Stimulated activated CD4-positive, alpha-beta T cell treated with anti-CD3 and anti-CD28 coated beads, Interleukin-15, amount 100 ng/mL, for 48 hours (primary cell): ENCODE results near the gene TOR4A.
"Not testable (repeated sequence)": the region's sequence is repeated elsewhere in the genome, so short reads cannot be mapped to it uniquely, and the experiment has no call there.

Source experiments
- DNase-seq, 2 donors: peaks; one replicate each; pipeline ENCODE4 v3.0.0-alpha.2; 2020; ENCODE audit warnings: low read depth in 2 of 2

Gene TOR4A

DNA sequence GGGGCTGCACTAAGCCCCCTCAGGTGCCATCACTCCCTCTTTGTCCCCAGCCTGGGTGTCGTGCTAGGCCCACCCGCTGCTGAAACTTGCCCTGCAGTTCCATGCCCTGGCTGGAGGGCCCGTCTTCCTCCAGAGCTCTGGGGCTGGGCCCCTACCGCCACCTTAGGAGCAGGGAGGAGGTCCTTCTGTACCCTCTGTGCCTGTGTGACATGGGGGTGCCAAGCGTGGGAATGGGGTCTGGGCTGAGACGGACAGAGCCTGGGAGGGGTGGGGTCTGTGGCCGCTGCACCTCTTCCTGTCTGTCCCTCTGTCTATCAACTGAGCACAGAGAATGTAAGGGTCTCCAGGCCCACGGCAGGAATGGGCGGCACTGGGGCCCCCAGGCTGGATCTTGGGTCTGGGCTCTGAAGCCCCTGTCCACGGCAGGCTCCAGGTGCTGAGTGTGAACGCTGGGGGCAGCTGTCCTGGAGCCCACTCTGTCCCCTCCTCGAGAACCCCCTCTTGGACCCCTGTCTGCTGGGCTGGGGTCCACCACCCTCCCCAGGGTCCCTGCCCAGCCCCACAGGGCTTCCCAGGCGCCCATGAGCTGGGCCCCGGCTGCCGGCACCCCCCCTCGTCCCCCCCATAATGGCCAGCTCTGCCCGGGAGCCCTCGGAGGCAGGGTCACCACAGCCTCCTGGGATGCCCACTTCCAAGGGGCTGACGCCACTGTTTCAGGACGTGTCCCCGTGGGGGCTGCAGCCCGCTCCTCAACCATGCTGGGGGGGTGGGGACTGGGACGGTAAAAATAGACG, 40.4 kb downstream of the TOR4A start:
- no peak for DNase-seq

DNA sequence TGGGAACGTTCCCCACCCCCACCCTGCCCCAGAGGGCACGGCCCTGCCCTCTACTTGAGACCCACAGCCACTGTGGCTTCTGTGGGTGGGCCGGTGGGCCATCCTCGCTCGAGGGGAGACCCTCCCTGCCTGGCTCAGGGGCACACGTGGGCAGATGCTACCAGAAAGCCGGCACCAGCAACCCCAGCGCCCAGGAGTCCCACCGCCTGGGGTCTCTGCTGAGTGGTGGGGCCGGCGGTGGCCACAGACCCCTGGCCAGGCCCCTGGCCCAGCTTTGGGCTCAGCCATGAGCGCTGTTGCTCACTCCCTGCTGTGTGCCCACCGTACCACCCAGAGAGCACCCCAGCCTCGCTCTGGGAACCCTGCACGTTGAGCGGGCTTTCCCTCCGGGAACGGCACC, 41.1 kb downstream of the TOR4A start:
- DNase-seq = no peak

DNA sequence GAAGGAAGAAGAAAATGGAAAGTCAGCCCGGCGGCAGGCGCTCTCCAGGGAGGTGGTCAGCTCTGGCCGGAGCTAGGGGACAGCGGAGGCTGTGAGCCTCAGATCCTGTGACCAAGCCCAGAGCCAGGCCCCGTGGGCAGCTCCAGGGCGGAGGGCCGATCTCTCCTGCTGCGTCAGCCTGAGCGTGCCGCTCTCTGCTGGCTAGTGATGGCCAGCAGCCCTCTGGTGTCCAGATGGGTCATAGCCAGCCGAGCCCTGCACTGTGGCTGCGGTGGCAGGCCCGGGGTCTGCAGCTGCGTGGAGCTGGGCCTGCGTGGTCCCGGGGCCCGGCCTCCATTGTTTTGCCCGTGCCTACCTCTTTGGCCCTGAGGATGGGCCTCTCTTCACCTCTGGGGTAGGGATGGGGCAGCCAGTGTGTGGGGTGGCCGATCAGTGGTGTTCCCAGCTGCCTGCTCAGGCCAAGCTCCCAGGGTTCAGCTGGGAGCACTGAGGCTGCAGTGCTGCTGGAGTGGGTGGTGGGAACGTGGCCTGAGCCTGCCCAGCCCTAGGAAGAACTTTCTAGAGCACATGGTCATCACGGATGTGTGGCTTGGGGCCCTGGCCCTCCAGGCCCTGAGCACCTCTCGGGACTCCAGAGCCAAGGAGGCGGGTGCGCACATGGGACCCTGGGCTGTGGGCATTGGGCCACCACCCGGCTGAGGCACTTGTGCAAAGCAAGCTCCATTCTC, 41.6 kb downstream of the TOR4A start:
- no peak for DNase-seq

DNA sequence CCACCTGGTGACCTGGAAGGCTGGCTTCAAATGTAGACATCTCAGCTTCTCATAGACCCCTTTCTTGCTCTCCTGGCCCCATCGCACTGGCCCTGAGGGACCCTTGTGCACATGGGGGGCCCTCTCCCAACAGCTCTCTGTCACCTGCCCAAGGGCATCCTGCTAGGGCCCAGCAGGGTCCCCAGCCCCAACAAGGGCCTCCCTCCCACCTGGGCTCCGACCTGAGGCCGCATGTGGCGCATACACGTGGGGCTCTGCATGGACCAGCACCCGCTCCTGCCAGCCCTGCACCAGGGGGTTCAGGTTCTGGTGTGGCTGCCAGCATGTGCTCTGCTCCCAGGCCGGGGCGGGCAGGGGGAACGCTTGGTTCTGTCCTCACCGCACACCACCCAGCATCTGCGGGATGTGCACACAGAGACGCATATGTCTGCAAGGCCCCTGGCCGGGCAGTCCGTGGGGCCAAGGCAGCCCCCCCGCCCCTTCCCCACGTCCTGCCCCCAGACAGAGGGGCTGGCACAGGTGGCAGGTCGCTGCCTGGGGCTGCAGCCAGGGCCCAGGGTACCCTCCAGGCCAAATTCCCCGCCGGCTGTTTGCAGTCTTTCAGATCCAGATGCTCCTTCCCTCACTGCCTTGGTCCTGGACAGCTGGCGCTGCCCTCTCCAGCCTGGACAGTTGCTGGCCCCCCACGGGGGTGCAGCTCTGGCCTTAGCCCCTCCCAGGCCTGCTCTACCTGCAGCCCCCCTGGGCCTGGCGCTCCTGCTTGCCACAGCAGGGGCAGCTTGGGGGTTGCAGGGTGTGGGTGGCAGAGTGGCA, 42.4 kb downstream of the TOR4A start:
- no peak for DNase-seq

DNA sequence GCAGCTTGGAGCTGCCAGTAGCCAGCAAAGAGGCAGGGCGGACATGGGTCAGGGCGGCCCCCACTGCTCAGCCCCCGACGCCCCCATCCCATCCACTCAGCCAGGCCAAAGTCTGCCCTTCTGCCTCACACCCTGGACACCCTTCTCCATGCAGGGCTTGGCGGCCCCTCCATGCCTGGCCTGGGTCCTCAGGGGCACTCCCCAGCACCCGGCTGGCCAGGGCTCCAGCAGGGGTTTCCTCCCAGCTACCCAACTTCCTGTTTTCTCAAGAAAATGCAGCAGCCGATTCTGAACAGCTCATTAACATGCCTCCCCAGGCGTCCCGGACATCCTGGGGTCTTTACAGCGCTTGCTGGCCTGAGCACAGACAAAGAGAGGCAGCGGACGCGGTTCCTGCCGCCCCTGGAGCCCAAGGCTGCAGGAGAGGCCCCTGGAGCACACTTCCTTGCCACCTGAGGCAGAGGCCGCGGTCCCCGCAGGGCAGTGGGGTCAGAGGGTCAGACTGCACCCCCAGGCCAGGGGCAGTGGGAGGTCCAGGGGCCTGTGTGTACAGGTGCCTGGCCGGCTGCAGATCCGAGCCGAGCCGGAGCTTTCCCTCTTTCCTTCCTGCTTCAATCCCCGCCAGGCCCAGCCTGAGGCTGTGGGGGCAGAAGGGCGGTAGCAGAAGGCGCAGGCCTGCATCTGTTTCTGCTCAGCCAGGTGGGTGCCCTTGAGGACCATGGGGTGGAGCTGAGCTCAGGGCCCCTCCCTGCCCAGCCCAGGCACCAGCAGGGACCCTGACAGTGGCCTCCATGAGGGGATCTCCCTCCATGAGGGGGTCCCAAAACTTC, 43.2 kb downstream of the TOR4A start:
- DNase-seq = no peak

DNA sequence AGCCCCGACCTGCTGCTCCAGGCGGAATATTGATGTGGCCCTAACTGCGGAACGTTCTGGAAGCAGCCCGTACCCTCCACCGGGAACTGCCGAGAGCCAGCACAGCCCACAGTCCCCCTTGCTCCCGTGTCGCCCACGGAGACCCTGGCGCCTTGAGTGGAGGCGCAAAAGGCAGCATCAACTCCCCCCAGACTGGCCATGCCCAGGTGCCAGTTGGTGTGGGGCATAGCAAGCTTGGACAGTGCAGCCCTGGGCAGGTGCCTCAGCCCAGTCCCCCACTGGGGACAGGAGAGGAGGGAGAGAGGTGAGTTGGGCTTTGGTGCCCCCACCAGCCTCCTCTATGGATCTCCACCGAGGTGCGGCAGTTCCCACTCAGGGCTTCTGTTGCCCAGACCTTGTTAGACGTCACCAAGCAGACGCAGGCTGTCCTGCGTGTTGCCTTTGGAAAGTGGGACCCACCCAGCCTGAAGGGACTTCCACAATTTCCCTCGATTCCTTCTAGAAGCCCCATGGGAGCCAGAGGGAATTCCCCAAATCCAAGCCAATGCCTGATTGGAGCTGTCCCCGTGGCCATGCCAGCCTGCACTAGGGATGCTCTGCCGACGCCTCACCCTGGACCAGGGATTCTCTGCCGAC, 44.3 kb downstream of the TOR4A start:
- DNase-seq = no peak

DNA sequence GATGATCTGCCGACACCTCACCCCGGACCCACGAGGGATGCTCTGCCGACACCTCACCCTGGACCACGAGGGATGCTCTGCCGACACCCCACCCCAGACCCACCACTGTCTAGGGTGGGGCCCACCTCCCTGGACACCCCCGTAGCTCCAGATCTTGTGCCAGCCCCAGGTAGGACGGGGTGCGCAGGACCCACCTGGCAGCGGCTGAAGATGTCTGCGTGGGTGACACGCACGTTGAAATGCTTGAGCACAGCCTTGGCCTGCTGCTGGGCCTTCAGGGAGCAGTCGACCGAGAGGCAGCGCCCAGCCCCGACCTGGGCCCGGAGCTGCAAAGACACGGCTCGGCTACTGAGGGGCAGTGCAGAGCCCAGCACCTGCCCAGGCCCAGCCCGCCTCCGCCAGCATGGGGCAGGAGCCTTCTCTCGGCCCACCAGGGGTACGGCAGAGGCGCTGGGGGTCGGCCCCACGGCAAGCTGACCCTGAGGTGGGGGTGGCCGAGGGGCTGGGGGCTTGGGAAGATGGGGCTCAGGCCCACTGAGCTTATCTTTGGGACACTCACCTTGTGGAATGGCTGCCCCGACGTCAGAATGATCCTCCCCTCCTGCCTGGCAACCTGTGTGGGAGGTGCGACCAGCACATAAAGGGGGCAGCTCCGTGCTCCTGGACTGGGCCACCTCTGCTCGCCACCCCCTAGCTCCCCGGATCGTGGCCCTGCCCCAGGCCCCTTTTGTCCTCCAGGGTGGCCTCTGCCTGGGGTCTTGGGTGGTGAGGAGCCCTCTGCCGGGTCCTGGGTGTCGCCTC, 46.2 kb downstream of the TOR4A start:
- DNase-seq = no peak

DNA sequence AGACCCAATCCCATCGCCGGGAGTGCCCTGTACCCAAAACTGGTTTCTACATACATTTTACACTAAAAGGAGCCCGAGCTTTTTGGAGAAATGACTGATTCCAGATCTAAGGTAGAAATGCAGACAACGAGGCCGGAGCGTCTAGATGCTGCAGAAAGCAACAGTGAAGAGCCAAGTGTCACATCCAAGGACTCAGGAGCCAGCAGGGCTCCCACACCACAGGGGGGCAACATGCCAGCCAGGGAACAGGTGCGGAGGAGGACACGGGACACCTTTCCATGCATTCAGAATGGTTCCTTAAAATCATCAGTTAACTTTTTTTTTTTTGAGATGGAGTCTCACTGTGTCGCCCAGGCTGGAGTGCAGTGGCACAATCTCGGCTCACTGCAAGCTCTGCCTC, 47.6 kb downstream of the TOR4A start:
- DNase-seq = no peak

DNA sequence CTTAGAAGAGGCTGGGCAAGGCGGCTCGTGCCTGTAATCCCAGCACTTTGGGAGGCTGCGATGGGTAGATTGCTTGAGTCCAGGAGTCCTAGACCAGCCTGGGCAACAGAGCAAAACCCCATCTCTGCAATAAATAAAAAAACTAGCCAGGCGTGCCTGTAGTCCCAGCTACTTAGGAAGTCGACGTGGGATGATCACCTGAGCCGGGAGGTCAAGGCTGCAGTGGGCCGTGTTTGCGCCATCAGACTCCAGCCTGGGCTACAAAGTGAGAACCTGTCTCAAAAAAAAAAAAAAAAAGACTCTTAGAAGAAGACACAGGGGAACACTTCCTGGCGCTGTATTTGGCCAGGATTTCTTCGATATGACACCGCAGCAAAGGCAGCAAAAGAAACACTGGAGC, 48.3 kb downstream of the TOR4A start:
- DNase-seq = no peak

DNA sequence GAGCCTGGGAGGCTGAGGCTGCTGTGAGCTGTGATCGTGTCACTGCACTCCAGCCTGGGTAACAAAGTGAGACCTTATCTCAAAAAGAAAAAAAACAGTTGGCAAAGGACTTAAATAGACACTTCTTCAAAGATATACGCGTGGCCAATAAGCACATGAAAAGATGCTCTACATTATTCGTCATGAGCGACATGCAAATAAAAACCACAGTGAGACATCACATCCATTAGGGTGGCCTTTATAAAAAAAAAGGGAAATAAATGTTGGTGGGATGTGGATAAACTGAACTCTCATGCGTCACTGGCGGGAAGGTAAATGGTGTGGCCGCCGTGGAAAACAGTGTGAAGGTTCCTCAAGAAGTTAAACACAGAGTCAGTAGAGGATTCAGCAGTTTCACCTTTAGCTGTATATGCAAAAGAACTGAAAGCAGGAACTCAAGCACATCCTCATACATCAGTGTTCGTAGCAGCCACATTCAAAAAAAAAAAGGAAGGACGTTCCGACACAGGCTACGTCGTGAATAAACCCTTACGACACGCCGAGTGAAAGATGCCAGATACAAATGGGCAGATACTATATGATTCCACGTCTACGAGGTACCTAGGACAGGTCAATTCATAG, 49.0 kb downstream of the TOR4A start:
- no peak for DNase-seq

DNA sequence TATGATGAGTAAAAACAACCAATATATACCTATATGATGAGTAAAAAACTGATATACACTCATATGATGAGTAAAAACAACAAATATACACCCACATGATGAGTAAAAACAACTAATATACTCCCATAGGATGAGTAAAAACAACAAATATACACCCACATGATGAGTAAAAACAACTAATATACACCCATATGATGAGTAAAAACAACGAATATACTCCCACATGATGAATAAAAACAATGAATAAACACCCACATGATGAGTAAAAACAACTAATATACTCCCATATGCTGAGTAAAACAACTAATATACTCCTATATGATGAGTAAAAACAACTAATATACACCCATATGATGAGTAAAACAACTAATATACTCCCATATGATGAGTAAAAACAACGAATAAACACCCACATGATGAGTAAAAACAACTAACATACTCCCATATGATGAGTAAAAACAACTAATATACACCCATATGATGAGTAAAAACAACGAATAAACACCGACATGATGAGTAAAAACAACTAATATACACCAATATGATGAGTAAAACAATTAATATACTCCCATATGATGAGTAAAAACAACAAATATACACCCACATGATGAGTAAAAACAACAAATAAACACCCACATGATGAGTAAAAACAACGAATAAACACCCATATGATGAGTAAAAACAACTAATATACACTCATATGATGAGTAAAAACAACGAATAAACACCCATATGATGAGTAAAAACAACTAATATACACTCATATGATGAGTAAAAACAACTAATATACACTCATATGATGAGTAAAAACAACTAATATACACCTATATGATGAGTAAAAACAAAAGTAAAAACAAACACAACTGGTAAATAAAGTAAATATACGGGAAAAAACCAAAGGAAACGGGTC, 50.4 kb downstream of the TOR4A start:
- not testable (repeated sequence) for DNase-seq

DNA sequence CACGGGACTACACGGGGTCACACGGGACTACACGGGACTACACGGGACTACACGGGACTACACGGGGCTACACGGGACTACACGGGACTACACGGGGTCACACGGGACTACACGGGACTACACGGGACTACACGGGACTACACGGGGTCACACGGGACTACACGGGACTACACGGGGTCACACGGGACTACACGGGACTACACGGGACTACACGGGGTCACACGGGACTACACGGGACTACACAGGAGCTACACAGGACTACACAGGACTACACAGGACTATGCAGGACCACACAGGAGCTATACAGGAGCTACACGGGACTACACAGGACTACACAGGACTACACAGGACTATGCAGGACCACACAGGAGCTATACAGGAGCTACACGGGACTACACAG, 52.1 kb downstream of the TOR4A start:
- DNase-seq = not testable (repeated sequence)

DNA sequence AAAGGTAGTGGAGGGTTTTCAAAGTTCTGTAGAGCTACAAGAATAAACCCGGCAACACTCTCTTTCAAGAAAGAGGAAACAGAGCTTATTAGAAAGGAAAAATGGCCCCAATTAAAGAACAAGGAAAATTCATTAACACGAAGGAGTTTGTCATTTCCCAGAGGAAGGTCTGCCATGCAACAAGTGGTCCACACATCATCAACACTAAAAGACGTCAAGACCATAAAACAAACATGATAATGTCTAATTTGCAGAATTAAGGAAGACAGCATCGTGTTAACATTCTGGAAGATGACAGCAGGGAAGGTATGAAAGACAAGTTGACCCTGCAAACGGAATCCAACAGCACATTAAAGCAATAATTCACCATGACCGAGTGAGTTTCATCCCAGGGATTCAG, 53.2 kb downstream of the TOR4A start:
- no peak for DNase-seq

DNA sequence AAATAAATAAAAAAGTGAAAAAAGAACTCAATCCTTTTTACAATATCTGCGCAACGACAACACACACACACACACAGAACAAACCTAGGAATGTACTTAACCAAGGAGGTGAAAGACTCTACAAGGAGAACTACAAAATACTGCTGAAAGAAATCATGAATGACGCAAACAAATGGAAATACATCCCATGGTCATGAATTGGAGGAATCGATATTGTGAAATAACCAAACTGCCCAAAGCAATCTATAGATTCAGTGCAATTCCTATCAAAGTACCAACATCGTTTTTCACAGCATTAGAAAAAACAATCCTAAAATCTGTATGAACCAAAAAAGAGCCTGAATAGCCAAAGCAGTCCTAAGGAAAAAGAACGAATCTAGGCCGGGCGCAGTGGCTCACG, 54.4 kb downstream of the TOR4A start:
- no peak for DNase-seq
